Neural progenitor cell (in vitro differentiated cells): ENCODE data around the gene SLC1A1. TPM values are rescaled to one million over a fixed set of nuclear protein-coding genes. Genes with fewer than 3 reads are reported as not detected.
A peak's percentile ranks its signal among the peaks of the same experiment; 100 is the strongest.

Experiments used
- DNase-seq: peaks from one replicate; pipeline ENCODE4 v3.0.0-alpha.2; 2016; ENCODE audit warnings: low spot score
- H2AFZ ChIP-seq: fragments of 200-600 bp; sonication (generic); replicated peaks from 2 replicates; pipeline ENCODE4 v1.6.1; 2016; ENCODE audit warnings: antibody characterized with exemption
- H3F3A ChIP-seq: fragments of 200-600 bp; sonication (generic); 2 replicates; pipeline ENCODE4 v1.6.1; 2016; ENCODE audit warnings: antibody characterized with exemption, low read depth
- H3K27ac ChIP-seq: fragments of 200-600 bp; sonication (generic); 2 replicates; pipeline ENCODE4 v1.5.1; 2016; ENCODE audit warnings: mild to moderate bottlenecking
- H3K27me3 ChIP-seq: fragments of 200-600 bp; sonication (generic); 2 replicates; pipeline ENCODE4 v1.6.1; 2016; ENCODE audit warnings: mild to moderate bottlenecking, moderate library complexity
- H3K36me3 ChIP-seq: fragments of 200-600 bp; sonication (generic); 2 replicates; pipeline ENCODE4 v1.5.1; 2016
- H3K4me1 ChIP-seq: fragments of 200-600 bp; sonication (generic); 2 replicates; pipeline ENCODE4 v1.6.1; 2016; ENCODE audit warnings: mixed run types
- H3K4me2 ChIP-seq: fragments of 200-600 bp; sonication (generic); 2 replicates; pipeline ENCODE4 v1.6.1; 2016
- H3K4me3 ChIP-seq: fragments of 200-600 bp; sonication (generic); 2 replicates; pipeline ENCODE4 v1.5.1; 2016
- H3K79me2 ChIP-seq: fragments of 200-600 bp; sonication (generic); 2 replicates; pipeline ENCODE4 v1.6.1; 2016; ENCODE audit warnings: low read depth
- H3K9ac ChIP-seq: fragments of 200-600 bp; sonication (generic); 2 replicates; pipeline ENCODE4 v1.6.1; 2016
- H3K9me3 ChIP-seq: fragments of 200-600 bp; sonication (generic); 2 replicates; pipeline ENCODE4 v1.5.1; 2016; ENCODE audit warnings: low read depth
- H4K20me1 ChIP-seq: fragments of 200-600 bp; sonication (generic); 2 replicates; pipeline ENCODE4 v1.6.1; 2016; ENCODE audit warnings: low read depth
- H3K27ac Mint-ChIP-seq: 3 replicates; pipeline ENCODE4 v1.8.0; 2021; ENCODE audit warnings: mixed read lengths
- H3K27me3 Mint-ChIP-seq: 2 replicates; pipeline ENCODE4 v1.8.0; 2022; ENCODE audit warnings: low read depth, mild to moderate bottlenecking, inconsistent platforms, moderate library complexity, mixed read lengths; ENCODE audit not compliant: insufficient read depth
- H3K36me3 Mint-ChIP-seq: 3 replicates; pipeline ENCODE4 v1.8.0; 2021; ENCODE audit warnings: mixed read lengths
- H3K4me1 Mint-ChIP-seq: 3 replicates; pipeline ENCODE4 v1.8.0; 2021; ENCODE audit warnings: mixed read lengths
- H3K4me3 Mint-ChIP-seq: 3 replicates; pipeline ENCODE4 v1.8.0; 2021; ENCODE audit warnings: mild to moderate bottlenecking, moderate library complexity, mixed read lengths
- H3K9me3 Mint-ChIP-seq: 3 replicates; pipeline ENCODE4 v1.8.0; 2020; ENCODE audit warnings: mixed read lengths
- CTCF ChIP-seq: fragments of 200-600 bp; sonication (generic); IDR thresholded peaks from 2 replicates; pipeline ENCODE4 v1.5.1; 2017; ENCODE audit warnings: antibody characterized with exemption, mild to moderate bottlenecking
- EZH2 ChIP-seq: fragments of 200-600 bp; sonication (generic); IDR thresholded peaks from 2 replicates; pipeline ENCODE4 v1.6.1; 2017; ENCODE audit warnings: antibody characterized with exemption, mild to moderate bottlenecking, moderate library complexity
- EZH2phosphoT487 ChIP-seq: fragments of 200-600 bp; sonication (generic); IDR thresholded peaks from 2 replicates; pipeline ENCODE4 v1.6.1; 2017; ENCODE audit warnings: antibody characterized with exemption
- total RNA-seq: library from RNA; depleted of rRNA; stranded (reverse); fragments of >200 nt; gene quantifications from 2 replicates; pipeline ENCODE4 v1.2.3, GENCODE V29; 2015; ENCODE audit warnings: low replicate concordance

Gene SLC1A1
- total RNA-seq, 1 donor from 2014 or later = 16.2 TPM

DNA sequence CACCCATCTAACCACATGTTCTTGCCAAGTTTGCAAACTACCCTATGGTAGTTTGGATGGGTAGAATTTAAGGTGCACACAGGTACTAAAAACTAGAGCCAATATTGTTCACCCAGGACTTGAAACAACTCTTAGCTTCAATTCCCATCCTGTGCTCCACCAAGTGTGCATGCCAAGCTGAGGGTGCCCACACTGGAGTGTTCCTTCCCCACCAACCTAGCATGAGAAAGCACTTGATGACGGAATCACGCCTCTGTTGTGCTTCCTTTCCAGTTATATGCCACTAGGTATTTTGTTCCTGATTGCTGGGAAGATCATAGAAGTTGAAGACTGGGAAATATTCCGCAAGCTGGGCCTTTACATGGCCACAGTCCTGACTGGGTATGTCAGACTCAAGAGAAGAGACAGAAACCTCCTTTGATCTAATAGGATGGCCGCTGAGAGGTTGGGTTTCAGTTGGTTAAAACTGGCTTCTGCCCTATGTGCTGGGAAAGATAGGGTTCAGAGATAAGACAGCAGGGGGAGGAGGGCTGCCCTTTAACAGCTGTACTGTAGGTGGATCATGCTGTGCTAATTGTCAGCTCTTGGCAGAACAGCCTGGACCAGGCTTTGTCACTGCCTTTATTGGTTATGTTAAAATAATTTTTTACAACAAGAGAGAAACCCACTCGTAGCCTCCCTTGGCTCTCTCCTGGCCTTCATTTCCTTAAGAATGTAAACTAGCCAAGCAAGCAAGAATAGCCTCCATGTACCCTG, 83.5 kb downstream of the SLC1A1 start:
- no peaks in the 10 kb centered on the region for H3K27me3 Mint-ChIP-seq
- Histone ChIP-seq H3K4me3 (no peak overlapping the region), H3F3A (no peaks in the 10 kb centered on the region), H3K79me2 (no peaks in the 10 kb centered on the region), H3K36me3 (no peaks in the 10 kb centered on the region), H3K4me2 (no peak overlapping the region), H2AFZ (no peak overlapping the region), H3K9ac (no peak overlapping the region), H3K27me3 (no peaks in the 10 kb centered on the region), H3K4me1 (no peaks in the 10 kb centered on the region), H3K9me3 (no peaks in the 10 kb centered on the region), H3K27ac (no peak overlapping the region), H4K20me1 (no peaks in the 10 kb centered on the region)
- no peak overlapping the region for H3K27ac Mint-ChIP-seq
- H3K9me3 Mint-ChIP-seq = no peaks in the 10 kb centered on the region
- TF ChIP-seq EZH2 = no peak
- TF ChIP-seq CTCF = no peak
- TF ChIP-seq EZH2phosphoT487 = no peak
- H3K4me3 Mint-ChIP-seq = no peak overlapping the region
- DNase-seq = peak; percentile 22
- H3K36me3 Mint-ChIP-seq = no peaks in the 10 kb centered on the region
- H3K4me1 Mint-ChIP-seq = peaks cover 9% of the 10 kb centered on the region

- no peak overlapping the region for H3K9ac ChIP-seq
- no peak overlapping the region for H2AFZ ChIP-seq
- Mint-ChIP-seq H3K27ac (no peak overlapping the region), H3K36me3 (no peaks in the 10 kb centered on the region), H3K4me3 (no peak overlapping the region), H3K4me1 (peaks cover 9% of the 10 kb centered on the region), H3K9me3 (no peaks in the 10 kb centered on the region), H3K27me3 (no peaks in the 10 kb centered on the region)
- H3K27ac ChIP-seq = no peak overlapping the region
- no peak for TF ChIP-seq EZH2phosphoT487
- TF ChIP-seq CTCF = no peak
- TF ChIP-seq EZH2 = no peak
- no peaks in the 10 kb centered on the region for H3K36me3 ChIP-seq
- no peaks in the 10 kb centered on the region for H4K20me1 ChIP-seq
- no peak overlapping the region for H3K4me2 ChIP-seq
- H3K9me3 ChIP-seq = no peaks in the 10 kb centered on the region
- H3K79me2 ChIP-seq = no peaks in the 10 kb centered on the region
- H3K4me3 ChIP-seq = no peak overlapping the region
- H3F3A ChIP-seq = no peaks in the 10 kb centered on the region
- no peaks in the 10 kb centered on the region for H3K4me1 ChIP-seq
- DNase-seq = no peak
- H3K27me3 ChIP-seq = no peaks in the 10 kb centered on the region
Measured at GRCh38 chr9:4574657-4575243, 84.5 kb downstream of the SLC1A1 start.

DNA sequence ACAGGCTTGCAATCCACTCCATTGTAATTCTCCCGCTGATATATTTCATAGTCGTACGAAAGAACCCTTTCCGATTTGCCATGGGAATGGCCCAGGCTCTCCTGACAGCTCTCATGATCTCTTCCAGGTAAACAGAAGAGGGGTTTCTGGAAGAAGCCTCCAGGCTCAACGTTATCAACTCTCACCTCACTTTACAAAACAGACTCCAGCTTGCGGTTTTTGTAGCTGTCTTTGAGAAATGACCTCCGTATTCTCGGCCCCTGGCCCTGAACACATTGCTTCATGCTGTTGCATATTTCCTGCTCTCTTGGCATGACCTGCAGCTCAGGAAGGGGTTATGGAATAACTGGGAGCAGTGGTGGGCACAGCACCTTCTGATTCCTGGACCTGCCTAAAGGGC, 85.7 kb downstream of the SLC1A1 start:
- Histone ChIP-seq H3K4me3 (no peak overlapping the region), H3K36me3 (no peaks in the 10 kb centered on the region), H4K20me1 (no peaks in the 10 kb centered on the region), H3K9ac (no peak overlapping the region), H3K4me2 (no peak overlapping the region), H3K79me2 (no peaks in the 10 kb centered on the region), H3K9me3 (no peaks in the 10 kb centered on the region), H3K4me1 (no peaks in the 10 kb centered on the region), H2AFZ (no peak overlapping the region), H3K27ac (no peak overlapping the region), H3K27me3 (no peaks in the 10 kb centered on the region), H3F3A (no peaks in the 10 kb centered on the region)
- Mint-ChIP-seq H3K27ac (no peak overlapping the region), H3K4me1 (peaks cover 6% of the 10 kb centered on the region), H3K36me3 (no peaks in the 10 kb centered on the region), H3K9me3 (no peaks in the 10 kb centered on the region), H3K27me3 (peaks cover 2% of the 10 kb centered on the region), H3K4me3 (no peak overlapping the region)
- TF ChIP-seq CTCF = no peak
- TF ChIP-seq EZH2phosphoT487 = no peak
- TF ChIP-seq EZH2 = no peak
- DNase-seq = no peak
